ENCODE data around the gene DKKL1.

Gene DKKL1

DNA sequence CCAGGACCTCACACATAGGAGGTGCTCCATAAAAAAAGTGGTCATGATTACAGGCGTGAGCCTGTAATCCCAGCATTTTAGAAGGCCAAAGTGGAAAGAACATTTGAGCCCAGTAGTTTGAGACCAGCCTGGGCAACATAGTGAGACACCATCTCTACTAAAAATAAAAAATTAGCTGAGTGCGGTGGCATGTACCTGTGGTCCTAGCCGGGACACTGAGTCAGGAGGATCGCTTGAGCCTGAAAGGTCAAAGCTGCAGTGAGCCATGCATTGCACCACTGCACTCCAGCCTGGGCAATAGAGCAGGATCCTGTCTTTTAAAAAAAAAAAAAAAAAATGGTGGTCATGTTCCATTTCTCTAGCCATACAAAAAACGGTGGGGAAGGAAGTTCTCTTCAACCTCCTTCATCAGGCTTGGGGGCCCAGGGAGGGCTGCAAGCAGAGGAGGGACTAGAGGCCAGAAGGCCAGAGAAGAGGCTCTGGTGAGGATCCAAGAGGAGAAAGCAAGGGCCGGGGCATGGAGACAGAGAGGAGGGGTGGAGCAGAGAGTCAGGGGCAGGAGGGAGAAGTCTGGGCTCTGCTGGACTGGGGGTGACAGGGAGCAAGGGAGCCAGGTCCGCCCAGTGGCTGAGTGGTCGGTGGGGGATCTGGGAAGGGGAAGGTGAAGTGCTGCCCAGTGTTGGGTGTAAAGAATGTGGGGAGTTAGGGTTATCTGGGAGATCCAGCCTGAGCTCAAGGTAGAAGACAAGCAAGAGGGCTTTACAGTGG, 33.2 kb downstream of the DKKL1 start:
- no peak for DNase-seq (ENCODE audit: low read depth)

DNA sequence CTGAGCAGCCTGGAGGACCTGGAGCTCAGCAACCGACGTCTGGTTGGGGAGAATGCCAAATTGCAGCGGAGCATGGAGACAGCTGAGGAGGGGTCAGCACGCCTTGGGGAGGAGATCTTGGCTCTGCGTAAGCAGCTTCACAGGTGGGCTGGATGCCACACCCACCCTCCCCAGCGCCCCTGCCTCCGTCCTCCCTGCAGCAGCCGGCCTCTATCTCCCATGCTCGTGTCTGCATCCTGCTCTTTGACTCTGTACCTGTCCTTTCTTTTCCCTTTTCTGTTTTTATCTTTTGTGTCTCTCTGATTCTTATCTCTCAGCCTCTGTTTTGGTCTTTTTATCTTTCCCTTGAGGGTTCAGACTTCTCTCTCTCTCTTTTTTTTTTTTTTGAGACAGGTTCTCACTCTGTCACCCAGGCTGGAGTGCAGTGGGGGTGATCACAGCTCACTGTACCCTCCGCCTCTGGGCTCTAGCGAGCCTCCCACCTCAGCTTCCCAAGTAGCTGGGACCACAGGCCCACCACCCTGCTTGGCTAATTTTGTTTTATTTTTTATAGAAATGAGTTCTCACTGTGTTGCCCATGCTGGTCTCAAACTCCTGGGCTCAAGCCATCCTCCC, 34.4 kb downstream of the DKKL1 start:
- DNase-seq (ENCODE audit: low read depth), result no peak

DNA sequence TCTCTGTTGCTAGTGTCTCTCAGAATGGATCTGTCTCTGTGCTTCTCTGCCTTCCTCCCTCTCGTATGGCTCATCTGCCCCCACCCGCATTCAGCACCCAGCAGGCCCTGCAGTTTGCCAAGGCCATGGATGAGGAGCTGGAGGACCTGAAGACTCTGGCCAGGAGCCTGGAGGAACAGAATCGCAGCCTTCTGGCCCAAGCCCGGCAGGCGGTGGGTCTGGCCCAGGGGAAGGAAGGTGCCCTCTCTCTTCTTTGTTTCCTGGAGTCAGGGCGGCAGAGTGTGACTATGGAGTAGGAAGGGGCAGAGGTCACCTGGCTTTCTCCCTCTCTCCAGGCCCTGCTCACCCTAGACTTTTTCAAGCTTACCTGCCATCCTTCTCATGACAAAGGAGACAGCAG, 35.3 kb downstream of the DKKL1 start:
- DNase-seq (ENCODE audit: low read depth), result no peak

DNA sequence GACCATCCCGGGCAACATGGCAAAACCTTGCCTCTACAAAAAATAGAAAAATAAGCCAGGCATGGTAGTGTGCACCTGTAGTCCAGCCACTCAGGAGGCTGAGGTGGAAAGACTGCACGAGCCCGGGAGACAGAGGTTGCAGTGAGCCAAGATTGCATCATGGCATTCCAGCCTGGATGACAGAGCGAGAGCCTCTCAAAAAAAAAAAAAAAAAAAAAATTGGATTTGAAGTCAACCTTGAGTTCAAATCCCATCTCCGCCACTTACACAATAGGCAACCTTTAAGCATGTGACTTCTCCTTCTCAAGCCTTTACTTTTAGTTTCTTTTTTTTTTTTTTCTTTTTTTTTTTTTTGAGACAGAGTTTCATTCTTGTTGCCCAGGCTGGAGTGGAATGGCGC, 36.4 kb downstream of the DKKL1 start:
- DNase-seq (ENCODE audit: low read depth), result no peak

DNA sequence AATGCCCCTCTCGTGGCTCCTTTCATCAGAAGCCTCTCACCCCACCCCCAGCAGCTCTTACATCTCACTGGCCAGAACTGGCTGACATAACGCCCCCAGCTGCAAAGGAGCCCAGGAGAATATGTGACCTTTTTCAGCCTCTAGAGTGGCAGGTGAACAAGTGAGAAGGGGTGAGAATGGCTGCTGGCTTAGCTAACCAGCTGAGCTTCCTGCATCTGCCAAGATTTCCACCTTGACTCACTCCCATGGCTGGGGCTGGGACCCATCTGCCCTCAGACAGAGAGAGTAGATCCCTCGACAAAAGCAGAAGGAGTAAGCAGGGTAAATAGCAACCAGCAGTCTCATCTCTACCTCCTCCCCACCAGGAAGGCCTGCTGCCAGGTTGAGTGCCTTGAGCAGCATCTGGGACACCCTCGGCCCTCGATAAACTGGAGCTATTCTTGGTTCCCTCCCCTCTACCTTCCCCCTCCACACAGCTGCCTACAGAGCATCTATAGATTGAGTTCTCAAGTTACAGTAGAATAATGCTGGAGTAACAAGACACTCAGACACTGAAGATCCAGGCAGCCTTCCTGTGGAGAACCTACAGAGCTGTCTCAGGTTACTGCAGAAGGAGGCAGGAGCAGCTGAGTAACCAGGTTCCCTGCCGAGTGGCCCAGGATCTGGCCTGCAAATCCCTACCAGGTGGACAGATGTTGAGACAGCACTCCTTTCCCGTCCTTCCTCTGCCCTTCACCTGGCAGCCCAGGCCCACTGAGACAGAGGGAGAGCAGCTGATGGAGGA, 39.9 kb downstream of the DKKL1 start:
- no peak for DNase-seq (ENCODE audit: low read depth)

DNA sequence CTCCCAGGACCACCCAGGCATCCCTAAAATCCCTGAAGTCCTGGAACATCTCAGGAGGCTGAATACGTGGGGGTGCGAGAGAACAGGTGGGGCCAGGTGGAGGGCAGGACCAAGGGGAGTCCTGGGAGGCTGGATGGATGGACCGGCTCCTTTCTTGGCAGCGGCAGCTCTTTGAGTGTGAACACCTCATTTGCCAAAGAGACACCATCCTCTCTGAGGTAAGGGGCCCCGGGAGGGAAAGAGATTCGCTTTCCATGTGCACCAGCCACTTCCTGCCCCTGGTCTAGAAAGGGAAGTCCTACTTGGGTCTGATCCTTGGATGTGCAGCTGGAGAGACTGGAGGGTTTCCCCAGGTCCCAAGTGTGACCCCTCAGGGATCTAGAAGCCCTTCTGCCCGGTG, 43.4 kb downstream of the DKKL1 start:
- no peak for DNase-seq (ENCODE audit: low read depth)

DNA sequence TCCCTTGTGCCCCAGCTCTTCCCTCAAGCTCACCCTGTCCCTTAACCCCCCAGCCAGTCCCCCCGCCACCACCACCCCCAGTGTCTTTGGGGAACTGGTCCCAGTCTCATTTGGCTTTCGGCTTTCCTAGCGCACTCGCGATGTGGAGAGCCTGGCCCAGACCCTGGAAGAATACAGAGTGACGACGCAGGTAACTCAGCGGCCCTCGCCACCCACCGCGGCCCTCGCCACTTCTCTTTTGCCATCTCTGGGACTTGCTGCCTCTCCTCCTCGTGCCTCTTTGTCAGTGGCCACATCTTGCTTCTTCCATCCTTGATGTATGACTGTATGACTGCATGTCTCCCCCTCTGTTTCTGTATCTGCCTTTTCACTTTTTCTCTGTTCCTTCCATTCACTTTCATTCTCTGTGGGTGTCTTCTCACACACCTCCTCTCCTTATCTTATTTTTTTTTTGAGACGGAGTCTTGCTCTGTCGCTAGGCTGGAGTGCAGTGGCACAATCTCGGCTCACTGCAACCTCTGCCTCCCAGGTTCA, 43.9 kb downstream of the DKKL1 start:
- DNase-seq (ENCODE audit: low read depth), result no peak

DNA sequence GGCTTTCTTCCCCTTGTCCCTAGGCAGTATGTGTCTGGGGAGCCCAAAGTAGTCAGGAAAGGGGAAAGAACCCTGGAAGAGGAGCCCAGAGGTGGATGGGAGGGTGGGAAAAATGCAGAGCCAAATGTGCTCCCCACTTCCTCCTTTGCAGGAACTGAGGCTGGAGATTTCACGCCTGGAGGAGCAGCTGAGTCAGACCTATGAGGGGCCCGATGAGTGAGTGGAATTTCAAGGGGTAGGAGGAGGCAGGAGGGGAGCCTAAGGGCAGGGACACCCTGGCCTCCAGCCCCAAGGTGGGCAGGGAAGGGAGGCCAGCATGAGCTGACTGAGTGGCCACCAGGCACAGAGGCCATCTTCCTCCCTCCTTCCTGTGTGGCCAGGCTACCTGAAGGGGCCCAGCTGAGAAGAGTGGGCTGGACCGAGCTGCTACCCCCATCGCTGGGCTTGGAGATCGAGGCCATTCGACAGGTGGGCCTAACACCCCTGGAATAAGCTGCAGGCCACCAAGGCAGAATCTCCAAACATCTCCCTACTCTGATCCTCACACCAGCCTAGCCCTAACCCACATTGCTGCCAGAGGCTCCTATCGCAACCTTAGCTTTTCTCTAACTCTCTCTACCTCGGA, 45.3 kb downstream of the DKKL1 start:
- DNase-seq (ENCODE audit: low read depth), result no peak

DNA sequence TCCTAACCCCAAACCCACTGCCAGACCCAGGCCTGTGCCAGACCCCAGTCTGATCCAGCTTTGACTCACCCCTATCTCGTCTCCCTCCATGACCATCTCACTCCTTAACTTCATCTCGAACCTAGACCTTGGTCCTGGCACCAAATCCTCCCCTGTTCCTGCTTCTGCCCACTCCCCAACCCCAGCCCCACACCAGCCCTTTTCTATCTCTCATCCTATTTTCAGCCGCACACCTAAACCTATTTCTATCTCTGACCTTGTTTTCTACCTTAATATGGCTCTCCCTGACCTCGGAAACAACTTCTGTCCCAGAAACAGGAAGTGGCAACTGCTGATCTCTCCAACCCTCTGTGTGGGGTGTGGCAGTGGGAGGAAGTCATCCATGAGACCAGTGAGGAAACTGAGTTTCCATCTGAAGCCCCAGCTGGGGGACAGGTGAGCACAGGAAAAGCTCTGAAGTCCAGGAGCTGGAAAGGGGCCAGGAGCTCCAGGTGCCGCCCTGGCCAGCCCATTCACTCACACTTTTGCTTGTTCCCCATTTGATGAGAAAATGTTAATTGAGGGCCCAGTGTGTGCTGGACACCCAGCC, 45.9 kb downstream of the DKKL1 start:
- DNase-seq (ENCODE audit: low read depth), result no peak

DNA sequence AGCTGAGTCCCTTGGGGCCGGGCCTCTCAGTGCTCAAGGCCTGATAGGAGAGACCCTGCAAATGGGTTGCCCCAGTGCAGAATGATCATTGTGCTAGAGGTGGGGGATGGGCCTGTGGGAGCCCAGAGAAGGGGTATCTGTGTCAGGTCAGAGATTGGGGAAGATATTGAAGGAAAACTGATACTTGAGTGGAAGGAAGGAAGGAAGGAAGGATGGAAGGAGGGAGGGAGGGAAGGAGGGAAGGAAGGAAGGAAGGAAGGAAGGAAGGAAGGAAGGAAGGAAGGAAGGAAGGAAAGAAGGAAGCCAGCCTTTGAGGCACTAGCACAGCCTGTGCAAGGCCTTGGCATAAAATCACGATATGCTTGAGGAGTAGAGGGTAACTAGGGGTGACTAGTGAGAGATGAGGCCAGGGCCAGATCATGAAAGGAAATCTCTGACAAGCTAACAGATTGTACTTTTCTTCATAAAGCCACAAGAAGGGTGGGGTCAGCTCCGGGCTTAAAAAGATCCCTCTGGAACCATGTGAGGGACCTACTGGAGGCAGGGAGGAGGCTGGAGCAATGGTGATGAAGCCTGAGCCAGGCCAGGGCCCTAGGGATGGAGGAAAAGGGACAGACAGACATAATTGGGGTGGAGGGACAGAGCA, 48.1 kb downstream of the DKKL1 start:
- DNase-seq (ENCODE audit: low read depth), result no peak

DNA sequence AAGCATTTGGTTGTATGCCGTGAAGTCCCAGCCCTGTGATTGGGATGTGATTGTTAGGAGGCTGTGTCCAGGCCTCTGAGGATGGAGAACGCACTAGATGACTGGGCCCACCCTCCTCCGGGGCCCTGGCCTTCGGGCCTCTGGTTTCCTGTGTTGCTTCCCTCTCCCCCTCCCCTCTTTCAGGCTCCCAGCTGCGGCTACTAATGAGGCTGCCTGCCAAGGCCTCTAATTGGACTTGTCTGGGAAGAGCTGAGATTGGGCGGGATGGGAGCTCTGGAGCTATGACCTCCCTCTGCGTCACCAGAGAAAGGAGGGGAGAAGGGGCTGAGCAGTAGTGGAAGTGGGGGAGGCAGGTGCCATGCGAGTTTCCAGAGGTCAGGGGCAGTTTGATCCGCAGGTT, 49.7 kb downstream of the DKKL1 start:
- no peak for DNase-seq (ENCODE audit: low read depth)

DNA sequence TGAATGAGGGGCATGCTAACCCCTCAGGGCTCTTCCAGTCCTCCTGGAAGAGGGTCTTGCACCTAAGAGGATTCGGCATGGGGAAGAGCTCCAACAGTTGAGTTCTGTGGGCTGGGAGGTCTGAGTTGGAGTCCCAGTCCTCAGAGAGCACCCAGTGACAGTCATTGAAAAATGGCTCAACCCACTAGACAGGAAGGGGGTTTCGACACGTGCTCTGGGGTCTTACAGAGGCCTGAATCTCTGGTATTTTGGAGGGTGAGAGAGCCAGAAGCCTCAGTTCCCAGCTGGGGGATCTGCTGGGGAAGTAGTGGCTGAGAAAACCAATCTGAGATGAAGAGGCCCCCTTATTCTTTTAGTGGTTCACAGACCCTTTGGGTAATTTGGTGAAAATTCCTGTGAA, 50.6 kb downstream of the DKKL1 start:
- no peak for DNase-seq (ENCODE audit: low read depth)

DNA sequence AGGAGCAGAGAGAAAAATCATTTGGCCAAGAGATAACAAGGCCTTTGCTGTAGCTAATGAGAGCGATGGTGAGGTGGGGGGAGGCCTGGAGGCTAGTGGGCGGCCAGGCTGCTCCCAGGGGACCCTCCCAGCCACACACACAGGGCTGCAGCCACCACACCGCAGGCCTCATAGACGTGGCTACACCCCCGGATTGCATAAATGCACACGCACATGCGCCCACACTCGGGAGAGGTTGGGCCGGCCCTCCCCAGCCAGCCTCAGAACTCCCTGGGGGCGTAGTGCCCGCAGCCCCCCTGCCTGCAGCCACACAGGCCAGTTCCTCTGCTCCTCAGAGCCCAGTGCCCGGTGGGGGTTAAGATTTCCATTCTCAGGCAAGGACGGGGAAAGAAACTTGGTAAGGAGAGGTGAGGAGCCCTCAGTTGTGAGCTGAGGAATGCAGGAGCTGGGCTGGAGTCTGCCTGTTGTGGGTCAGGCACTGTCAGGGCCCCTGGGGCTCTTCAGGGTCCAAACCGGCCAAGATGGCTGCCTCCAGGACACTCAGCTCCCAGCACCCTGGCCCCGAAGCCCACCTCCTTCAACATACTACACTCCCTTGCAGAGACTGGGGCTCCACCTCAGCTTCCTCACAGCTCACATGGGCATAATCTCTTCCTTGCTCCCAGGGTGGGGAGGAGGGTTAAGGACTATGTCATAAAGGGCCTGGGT, 51.6 kb downstream of the DKKL1 start:
- DNase-seq (ENCODE audit: low read depth), result no peak

DNA sequence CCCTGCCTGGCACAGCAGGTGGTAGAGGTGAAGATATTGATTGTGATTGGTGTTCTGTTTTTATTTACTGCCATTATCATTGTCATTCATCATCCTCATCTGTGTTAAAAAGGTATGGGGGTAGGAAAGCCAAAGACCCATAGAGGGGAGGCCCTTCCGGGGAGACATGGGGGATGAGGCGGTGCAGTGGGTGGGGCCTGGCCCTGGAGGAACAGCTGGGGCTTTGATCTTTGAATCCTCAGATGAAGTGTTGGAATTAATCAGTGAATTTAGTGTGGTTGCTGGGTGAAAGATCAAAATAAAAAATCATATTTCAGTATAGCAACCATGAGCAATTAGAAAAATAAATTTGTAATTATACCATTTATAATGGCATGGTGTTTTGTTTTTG, 52.1 kb downstream of the DKKL1 start:
- DNase-seq (ENCODE audit: low read depth), result no peak

DNA sequence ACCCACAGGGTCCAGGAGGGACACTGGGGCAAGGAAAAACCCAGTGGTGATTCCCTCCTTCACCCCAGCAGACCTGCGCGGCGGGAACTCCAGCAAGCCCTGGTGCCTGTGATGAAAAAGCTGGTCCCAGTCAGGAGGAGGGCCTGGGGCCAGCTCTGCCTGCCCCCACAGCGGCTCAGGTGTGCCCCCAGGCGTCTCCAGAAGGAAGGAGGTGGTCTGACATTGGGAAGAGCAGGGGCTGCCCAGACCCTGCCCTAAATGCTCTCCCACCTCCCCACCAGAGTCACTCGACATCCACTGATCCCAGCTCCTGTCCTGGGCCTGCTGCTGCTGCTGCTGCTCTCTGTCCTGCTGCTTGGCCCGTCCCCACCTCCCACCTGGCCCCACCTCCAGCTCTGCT, 53.4 kb downstream of the DKKL1 start:
- DNase-seq (ENCODE audit: low read depth), result no peak

DNA sequence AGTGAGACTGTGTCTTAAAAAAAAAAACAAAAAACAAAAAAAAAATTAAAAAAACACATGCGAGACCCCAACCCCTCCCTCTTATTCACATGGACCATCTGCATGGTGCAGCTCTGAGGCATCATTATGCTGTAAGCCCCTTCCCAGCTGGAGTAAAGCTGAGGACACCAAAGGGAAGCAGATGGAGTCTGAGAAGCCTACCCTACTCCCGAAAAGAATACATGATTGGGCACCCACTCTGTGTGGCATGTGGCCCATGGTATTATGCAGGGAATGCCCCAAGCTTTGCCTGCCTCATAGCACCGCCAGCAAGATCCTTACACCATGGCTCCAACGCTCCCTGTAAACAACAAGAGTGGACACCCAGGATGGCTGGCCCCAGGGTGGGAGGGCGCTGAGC, 54.8 kb downstream of the DKKL1 start:
- DNase-seq (ENCODE audit: low read depth), result no peak

DNA sequence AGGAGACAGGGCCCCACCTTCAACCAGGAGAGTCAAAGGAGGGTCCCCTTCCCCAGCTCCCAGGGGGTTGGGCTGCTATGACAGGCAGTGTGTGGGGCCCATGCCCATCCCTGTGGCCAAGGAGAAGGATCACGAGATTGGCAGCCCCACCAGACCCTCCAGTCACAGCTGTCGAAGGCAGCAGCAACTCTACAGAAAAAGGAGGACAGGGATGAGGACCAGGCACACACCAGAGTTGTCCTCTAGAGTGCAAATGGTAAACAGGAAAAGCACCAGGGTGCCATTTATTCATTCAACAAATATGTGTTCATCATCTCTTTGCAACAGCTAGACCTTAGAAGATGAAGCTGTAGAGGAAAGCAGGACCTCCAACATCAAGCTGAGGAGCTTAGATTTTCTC, 55.5 kb downstream of the DKKL1 start:
- no peak for DNase-seq (ENCODE audit: low read depth)

DNA sequence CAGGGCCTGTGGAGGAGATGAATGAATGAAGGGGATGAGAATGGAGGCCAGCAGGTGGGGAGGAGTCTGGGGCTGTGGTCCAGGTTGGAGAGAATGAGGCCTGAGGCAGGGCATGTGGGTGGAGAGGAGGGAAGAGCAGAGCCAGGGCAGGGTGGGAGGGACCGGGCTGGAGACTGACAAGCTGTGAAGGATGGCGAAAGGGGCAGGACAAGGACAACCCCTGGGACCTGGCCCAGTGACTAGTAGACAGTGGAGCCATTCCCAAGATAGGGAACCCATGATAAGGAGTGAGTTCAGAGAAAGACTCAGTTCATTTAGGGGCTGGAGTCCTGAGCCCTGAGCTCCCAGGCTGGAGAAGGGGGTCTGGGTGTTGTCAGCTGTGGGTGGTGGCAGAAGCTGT, 56.5 kb downstream of the DKKL1 start:
- no peak for DNase-seq (ENCODE audit: low read depth)

DNA sequence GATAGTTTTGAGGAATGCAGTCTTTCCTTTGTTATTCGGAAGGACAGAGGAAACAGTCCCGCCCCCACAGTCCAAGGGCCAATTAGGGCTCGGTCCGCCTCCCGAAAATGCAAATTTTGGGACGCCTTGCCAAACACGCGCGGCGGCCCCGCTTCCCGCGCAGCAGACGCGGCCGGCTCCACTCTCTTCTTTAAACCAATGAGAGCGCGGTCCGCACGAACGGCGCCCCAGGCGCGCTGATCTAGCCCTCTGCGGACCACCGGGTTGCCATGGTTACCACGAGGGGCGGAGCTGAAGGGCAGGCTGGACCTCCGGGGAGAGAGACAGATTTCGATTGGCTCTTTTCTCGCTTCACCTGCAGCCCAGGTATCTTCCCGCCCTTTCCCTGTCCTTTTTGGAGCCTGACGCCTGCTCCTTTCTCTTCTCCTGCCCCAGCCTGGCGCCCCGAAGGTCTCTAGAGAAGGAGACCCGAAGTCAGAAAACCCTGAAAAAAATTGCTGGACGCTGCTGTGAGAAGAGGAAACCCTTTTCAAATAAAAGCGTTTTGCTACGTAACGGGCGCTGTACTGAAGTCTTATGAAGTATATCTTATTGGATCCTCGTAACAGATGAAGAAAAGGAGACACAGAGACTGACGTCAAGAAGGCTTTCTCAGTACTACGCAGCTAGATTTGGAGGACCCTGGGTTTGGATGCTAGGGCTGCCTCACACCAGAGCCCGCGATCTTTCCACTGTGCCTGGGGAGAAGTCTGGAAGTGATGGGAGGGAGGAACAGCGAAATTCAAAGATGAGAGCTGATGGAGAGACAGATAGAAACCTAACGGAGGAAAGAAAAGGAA, 57.6 kb downstream of the DKKL1 start:
- no peak for DNase-seq (ENCODE audit: low read depth)

DNA sequence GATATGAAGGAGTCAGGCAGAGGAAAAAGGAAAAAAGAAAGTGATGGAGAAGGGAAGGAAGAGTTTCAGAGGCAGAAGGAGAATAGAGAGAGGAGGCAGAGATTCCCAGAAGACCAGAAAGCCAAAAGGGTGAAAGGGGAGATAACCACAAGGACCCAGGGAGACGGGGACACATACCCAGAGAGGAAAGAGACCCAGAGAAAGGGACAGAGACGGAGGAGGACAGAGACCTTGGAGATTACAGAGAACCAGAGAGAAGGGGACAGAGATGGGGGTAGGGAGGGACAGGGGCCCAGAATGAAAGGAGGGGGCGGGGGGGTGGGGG, 58.2 kb downstream of the DKKL1 start:
- no peak for DNase-seq (ENCODE audit: low read depth)
